ENCODE data around the gene SP6.

DNA sequence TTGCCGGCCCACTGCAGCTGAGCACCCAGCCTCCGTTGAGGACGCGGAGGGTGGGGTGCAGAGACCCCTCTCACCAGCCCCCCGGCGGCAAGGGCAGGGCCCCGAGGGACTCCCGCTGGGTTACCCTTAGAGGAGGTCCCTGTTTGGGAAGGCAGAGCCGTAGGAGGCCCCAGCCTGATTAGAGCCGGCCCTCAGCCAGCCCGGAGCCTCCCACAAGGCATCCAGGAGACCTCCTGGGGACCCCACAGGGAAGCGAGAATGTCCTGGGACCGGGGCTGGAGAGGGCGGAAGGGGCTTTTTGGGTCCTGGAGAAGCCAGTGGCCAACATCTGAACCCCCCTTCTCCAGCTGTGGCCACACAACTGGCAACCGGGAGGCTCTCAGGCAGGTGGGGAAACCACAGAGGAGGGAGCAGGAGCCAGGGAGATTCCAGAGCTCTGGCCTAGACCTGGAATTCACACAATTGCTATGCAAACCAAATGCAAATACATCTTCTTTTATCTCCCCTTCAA, 21.7 kb upstream of the SP6 start:
- TF ChIP-seq, protein P1, sequence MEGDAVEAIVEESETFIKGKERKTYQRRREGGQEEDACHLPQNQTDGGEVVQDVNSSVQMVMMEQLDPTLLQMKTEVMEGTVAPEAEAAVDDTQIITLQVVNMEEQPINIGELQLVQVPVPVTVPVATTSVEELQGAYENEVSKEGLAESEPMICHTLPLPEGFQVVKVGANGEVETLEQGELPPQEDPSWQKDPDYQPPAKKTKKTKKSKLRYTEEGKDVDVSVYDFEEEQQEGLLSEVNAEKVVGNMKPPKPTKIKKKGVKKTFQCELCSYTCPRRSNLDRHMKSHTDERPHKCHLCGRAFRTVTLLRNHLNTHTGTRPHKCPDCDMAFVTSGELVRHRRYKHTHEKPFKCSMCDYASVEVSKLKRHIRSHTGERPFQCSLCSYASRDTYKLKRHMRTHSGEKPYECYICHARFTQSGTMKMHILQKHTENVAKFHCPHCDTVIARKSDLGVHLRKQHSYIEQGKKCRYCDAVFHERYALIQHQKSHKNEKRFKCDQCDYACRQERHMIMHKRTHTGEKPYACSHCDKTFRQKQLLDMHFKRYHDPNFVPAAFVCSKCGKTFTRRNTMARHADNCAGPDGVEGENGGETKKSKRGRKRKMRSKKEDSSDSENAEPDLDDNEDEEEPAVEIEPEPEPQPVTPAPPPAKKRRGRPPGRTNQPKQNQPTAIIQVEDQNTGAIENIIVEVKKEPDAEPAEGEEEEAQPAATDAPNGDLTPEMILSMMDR (IDR thresholded peaks at IDR 0.05; ENCODE audit: low read depth, low read length, missing input control): no peak
- no peak for TF ChIP-seq REST (IDR thresholded peaks at IDR 0.05)
- TF ChIP-seq RXRA (IDR thresholded peaks at IDR 0.05): no peak
- no peak for TF ChIP-seq JUND (IDR thresholded peaks at IDR 0.05)

All from liver (tissue), 3 donors.